ENCODE measurements around the gene SAXO1.
"Not testable (repeated sequence)": the region's sequence is repeated elsewhere in the genome, so short reads cannot be mapped to it uniquely, and the experiment has no call there.

SAXO1 gene

GRCh38 chr9:18971909-18972308 lies 61.1 kb downstream of the SAXO1 start:
- no peak overlapping the region for H3K4me3 ChIP-seq (ENCODE audit: low read depth, low read length)

DNA sequence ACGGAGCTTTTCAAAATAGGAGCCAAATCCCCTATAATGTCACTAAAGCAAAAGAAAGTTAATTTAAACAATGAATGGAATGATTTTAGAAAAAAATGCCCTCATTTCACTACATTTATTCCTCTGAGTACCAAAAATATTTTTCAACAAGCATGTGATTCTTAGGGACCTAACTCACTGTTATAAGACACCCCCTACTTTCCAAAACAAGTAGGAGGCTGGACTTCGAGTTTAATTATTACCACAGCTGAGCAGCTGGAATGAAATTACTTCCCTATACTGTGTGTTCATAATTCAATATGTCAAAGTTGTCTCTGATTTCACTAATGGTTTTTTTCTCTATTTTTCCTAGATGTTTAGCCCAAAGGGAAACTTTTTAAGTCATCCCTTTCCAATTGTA lies 61.6 kb downstream of the SAXO1 start:
- H3K4me3 ChIP-seq (ENCODE audit: low read depth, low read length): no peak overlapping the region

DNA sequence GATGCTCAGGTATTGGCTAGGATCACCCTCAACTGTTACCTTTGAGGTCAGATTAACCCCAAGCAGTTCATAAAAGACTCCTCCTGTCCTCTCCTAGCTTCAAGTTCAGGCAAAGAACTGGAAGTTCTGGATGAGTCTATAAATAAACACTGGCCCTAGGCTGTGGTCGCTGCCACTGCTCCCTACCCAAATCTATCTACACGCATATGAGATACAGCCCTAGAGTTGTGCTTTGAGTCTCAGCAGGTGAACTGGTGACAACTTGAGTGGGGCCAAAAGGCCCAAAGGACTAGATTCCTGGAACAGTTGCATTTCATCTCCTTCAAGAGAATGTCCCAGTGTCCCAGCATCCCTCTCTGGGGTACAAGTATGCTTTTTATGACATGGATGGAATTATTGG lies 62.6 kb downstream of the SAXO1 start:
- H3K4me3 ChIP-seq (ENCODE audit: low read depth, low read length): no peak overlapping the region

DNA sequence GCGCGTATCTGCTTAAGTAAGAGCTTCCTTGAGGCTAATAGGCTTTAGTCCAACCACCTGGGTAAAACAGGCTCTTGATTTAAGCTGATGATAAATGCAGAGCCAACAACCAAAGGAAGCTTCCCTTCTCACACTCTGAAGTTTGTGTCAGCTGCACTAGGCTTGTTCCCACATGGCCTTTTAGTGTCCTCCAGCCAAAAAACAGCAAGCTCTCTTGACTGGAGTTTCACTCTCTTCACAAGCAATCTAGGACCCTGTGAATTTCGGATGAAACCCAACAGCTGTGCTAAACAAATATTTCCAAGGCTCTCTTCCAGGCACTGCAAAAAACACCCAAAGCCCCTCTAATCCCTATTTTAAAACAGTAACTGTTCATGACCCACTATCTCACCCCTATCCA lies 63.9 kb downstream of the SAXO1 start:
- no peak overlapping the region for H3K4me3 ChIP-seq (ENCODE audit: low read depth, low read length)

DNA sequence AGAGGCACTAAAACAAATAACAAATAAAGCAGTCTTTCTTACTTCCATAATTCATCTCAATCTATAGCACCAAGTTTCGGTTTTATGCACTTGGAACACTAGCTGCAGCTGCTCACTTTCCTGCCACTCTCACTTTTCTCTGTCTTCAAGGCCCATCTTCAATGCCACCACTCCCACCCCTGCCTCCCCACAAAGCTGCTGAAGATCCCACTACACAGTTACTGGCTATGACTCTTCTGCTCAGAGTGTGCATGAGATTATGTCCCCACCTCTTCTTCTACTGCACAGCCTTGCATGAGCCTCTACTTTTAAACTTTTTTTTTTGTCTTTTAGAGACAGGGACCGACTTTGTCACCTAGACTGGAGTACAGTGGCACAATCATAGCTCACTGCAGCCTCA lies 77.4 kb downstream of the SAXO1 start:
- no peak overlapping the region for H3K4me3 ChIP-seq (ENCODE audit: low read depth, low read length)

- H3K4me3 ChIP-seq (ENCODE audit: low read depth, low read length): no peak overlapping the region
Measured at GRCh38 chr9:18951936-18952335, 81.1 kb downstream of the SAXO1 start.

DNA sequence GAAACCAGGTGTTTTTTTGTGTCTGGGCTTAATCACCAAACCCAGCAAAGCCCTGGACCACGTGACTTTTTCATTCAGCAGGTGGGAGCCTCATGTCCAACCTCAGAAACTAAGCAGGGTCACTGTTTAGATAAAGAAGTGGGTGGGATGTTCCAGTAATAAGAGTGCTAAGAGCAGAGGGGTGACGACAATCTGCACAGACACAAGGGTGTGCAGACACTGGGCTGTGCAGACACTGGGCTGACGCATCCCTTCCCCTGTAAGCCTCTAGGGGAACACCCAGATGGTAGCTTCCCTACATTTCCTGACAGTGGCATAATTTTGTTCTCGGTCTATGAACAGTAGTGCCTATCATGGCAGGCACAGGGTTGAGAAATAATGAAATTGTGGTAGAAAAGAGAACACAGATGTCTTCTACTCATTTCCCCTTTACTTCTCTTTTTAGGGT lies 85.1 kb downstream of the SAXO1 start:
- no peak overlapping the region for H3K4me3 ChIP-seq (ENCODE audit: low read depth, low read length)

DNA sequence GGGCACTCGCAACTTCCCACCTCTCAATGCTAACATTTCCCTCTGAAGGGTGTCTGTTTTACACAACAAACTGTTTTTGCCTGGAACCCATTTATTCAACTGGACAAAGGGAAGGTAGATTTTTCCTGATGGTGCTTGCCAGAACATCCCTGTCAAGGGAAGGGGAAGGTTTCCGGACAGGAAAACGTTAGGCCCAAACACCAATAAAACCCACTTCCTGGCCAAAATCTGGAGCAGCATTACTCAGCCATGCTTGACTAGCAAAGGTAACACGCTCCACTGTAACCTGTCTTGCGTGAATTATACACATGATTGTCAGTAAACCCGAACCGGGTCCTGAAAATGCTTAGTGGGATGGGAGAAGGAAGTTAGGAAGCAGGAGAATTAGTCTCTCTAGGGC lies 90.2 kb downstream of the SAXO1 start:
- no peak overlapping the region for H3K4me3 ChIP-seq (ENCODE audit: low read depth, low read length)

- no peak overlapping the region for H3K4me3 ChIP-seq (ENCODE audit: low read depth, low read length)
Measured at GRCh38 chr9:18941060-18941740, 91.8 kb downstream of the SAXO1 start.

DNA sequence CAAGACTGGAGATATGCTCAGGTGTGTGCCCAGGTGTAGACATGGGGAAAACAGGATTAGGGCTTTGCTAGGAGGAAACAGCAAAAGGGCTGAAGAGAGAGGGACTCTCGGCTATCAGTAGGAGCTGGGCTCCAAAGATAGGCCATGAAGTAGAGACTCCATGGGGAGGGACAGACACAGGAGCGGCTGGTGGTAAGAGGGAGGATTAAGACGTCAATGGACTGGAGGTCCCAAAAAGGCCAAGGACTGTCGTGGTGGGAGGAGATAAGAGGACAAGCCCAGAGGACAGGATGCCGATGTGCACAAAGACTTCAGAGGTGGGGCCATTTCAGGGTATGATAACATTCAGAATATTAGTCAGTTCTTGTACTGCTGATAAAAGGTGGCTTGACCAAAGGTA lies 93.1 kb downstream of the SAXO1 start:
- H3K4me3 ChIP-seq (ENCODE audit: low read depth, low read length): no peak overlapping the region

- no peak overlapping the region for H3K4me3 ChIP-seq (ENCODE audit: low read depth, low read length)
Measured at GRCh38 chr9:18936094-18936871, 96.7 kb downstream of the SAXO1 start.

- H3K4me3 ChIP-seq (ENCODE audit: low read depth, low read length): no peak overlapping the region
Measured at GRCh38 chr9:18935541-18935940, 97.5 kb downstream of the SAXO1 start.

DNA sequence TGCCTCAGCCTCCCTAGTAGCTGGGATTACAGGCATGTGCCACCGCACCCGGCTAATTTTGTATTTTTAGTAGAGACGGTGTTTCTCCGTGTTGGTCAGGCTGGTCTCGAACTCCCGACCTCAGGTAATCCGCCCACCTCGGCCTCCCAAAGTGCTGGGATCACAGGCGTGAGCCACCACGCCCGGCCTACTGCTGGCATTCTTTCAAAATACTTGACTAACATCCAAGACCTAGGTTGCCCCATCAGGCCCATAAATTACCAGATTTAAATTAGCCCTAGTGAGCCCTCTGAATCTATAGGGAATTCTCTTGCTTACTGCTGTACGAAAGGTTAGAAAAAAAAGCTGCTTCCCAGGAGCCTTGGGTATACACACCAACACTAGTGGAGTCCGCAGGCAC lies 102.4 kb downstream of the SAXO1 start:
- not testable (repeated sequence) for H3K4me3 ChIP-seq (ENCODE audit: low read depth, low read length)

- no peak overlapping the region for H3K4me3 ChIP-seq (ENCODE audit: low read depth, low read length)
Measured at GRCh38 chr9:18928711-18929110, 104.3 kb downstream of the SAXO1 start.

GRCh38 chr9:18926513-18926912 lies 106.5 kb downstream of the SAXO1 start:
- no peak overlapping the region for H3K4me3 ChIP-seq (ENCODE audit: low read depth, low read length)

DNA sequence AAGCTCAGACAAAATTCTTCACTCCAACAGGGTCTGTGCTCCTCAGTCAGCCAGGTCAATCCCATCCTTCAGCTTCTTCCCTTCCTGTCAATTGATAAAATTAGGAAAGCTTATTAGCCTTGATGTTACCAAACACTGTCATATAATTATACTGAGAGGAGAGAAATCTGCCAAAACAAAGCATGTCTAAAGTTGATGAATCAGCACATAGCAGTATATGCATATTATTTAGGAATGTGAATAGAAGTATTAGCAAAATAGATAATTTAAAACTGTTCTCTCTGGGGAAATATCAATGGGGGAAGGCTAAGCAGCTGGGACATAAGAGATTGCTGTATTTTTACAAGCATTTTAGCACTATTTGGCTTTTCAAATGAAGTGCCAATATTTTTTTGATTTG lies 107.1 kb downstream of the SAXO1 start:
- H3K4me3 ChIP-seq (ENCODE audit: low read depth, low read length): no peak overlapping the region

DNA sequence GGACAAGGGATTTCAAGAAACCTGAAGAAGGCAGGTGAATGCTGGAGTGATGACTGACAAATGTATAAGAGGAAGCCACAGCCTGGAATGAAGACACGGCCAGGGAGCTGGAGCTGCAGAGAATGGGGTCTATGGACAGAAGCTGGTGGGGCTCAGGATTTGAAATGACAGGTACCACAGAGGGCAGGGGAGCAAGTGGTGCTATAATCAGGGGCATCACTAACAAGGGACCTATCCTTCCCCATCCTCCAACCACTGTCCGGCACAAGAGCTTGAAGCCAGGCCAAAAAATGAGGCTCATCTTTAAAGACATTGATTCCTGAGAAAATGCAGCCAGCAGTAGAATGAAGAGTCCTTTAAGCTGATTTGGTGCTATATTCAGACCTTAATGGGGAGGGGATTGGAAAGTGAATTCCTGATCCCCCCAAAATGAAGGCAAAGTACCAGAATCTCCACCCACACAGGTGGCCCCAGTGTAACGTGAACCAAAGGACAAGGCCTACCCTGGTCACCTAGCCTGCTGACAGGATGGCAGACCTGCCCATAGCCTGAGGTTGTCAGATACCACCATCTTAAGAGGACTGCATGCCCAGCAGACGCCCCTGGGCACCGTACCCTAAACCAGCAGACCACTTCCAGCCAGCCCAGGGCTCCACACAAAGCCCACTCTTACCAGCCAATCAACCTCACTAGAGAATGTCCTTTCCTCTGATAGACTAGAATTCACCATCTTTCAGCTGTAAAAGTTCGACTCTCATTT lies 109.2 kb downstream of the SAXO1 start:
- H3K4me3 ChIP-seq (ENCODE audit: low read depth, low read length): no peak overlapping the region

- H3K4me3 ChIP-seq (ENCODE audit: low read depth, low read length): no peak overlapping the region
Measured at GRCh38 chr9:18923167-18923566, 109.8 kb downstream of the SAXO1 start.

DNA sequence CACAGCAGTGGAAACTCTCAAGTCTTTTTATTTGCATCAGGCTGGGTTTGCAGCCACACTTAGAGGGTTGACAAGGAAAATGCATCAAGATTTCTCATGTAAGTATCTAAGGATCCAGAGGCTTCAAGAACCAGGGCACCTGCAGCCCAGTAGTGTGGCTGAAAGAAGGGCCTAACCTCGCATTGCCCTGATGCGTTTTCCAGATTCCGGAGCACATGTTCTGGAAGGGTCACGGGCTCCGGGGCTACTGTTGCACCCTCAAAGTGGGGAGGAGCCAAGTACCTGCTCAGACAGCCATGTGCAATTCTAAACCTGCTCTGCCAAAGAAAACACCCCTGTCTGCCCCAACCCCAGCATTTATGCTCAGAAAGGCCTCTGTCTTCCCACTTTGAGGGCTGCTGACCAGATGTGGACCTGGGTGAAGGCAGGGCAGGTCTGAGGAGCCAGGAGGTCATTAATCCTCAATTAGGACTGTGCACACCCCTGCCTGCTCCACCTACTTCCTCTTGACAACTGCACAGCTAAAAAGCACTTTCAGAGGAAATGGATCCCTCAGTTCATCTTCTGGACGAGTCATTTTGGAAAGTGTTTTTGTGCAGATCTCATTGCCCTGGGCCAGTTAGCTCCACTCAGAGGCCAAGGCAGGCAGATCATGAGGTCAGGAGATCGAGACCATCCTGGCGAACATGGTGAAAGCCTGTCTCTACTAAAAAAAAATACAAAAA lies 110.7 kb downstream of the SAXO1 start:
- no peak overlapping the region for H3K4me3 ChIP-seq (ENCODE audit: low read depth, low read length)

DNA sequence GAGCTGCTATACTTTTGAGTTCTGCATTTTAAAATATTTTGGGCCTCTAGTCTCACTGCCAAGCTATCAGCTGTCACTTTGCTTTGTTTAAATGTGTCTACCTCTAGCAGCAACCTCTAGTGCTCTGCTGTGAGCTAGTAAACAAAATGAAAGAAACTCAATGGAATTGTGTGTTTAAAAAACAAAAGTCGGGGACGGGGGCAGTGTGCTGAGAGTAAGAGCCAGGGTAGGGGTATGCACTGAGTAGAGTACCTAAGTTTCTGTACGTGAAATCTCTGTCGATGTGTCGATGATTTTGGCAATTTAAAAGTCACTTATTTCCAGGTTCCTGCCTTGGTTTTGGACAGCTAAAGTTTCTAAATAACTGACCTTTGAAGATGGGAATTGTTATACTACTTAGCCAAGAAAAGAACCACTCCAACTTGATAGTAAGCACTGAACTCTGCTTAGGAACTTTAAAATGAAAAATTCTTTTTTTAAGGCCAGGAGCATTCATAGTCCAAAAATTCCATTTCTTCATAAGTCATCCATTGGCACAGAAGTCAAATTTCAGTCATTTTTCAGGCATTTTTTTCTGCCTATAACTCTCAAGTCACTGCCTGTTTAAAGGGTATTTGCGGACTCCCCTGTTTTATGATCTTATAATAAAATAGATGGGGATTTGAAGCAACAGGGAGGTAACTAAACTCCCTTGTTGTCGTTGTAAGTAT lies 111.5 kb downstream of the SAXO1 start:
- H3K4me3 ChIP-seq (ENCODE audit: low read depth, low read length): no peak overlapping the region

All from iPS-11a (cell line).